A549 (cell line): ENCODE results near the gene CMTM3. TPM values are rescaled to one million over a fixed set of nuclear protein-coding genes. Genes with fewer than 3 reads are reported as not detected.

ENCODE experiments used
- ATAC-seq, 2 experiments: fragments of 200-7000 bp in 1 of 2; fragments of >200 bp in 1 of 2; cut with Nextera tagmentation in 1 of 2; cut with Tn5 transposase in 1 of 2; 3 replicates each; pipeline versions ENCODE4 v1.8.0 to v1.9.1; 2018 to 2020; ENCODE audit warnings: mild to moderate bottlenecking in 1 of 2, moderate library complexity in 1 of 2
- CTCF ChIA-PET: fragments of 300-600 bp; sonication (Branson Sonifier 250); formaldehyde crosslinking; extraction: SDS; loops from one replicate; lab custom pipeline; 2021; ENCODE audit warnings: antibody characterized with exemption, inconsistent platforms; lab: Yijun Ruan, JAX
- POLR2A ChIA-PET: fragments of 350-600 bp; formaldehyde crosslinking; extraction: SDS; loops from one replicate; lab custom pipeline; 2021; ENCODE audit warnings: antibody characterized with exemption, inconsistent platforms; lab: Yijun Ruan, JAX
- DNase-seq, 2 experiments: peaks; one replicate each; pipeline versions ENCODE4 v3.0.0 to v3.0.0-alpha.2; 2011 to 2016; ENCODE audit warnings: low read depth in 1 of 2, low spot score in 1 of 2
- FAIRE-seq: peaks from 2 replicates; lab custom pipeline; 2011; peaks lifted over from hg19 to GRCh38; lab: Jason Lieb, UNC
- H3K27ac ChIP-seq, 2 experiments: fragments of >200 bp; sonication (Bioruptor Twin); formaldehyde crosslinking; 3 replicates each; pipeline ENCODE4 v1.5.1; 2016 to 2017
- H3K4me1 ChIP-seq: fragments of >200 bp; sonication (Bioruptor Twin); formaldehyde crosslinking; 3 replicates; pipeline ENCODE4 v1.6.1; 2016
- H3K4me2 ChIP-seq: fragments of >200 bp; sonication (Bioruptor Twin); formaldehyde crosslinking; 3 replicates; pipeline ENCODE4 v1.6.1; 2016
- H3K4me3 ChIP-seq: fragments of >200 bp; sonication (Bioruptor Twin); formaldehyde crosslinking; 3 replicates; pipeline ENCODE4 v1.5.1; 2016
- H3K9me3 ChIP-seq: fragments of >200 bp; sonication (Bioruptor Twin); formaldehyde crosslinking; 3 replicates; pipeline ENCODE4 v1.6.1; 2016
- CBX8 ChIP-seq: fragments of 200-600 bp; sonication (generic); IDR thresholded peaks from 2 replicates; pipeline ENCODE4 v1.6.1; 2016
- CHD2 ChIP-seq: fragments of 150-350 bp; IDR thresholded peaks from 2 replicates; pipeline ENCODE4 v1.6.1; 2014; ENCODE audit warnings: low read length; ENCODE audit not compliant: partially characterized antibody
- EHMT2 ChIP-seq: fragments of 200-600 bp; sonication (generic); IDR thresholded peaks from 2 replicates; pipeline ENCODE4 v1.6.1; 2016; ENCODE audit warnings: antibody characterized with exemption, low read depth, mild to moderate bottlenecking, moderate library complexity
- GATA3 ChIP-seq: IDR thresholded peaks from 2 replicates; pipeline ENCODE4 v1.6.1; 2012; ENCODE audit warnings: borderline replicate concordance
- HDAC2 ChIP-seq: fragments of 200-600 bp; sonication (generic); IDR thresholded peaks from 2 replicates; pipeline ENCODE4 v1.6.1; 2016
- HOXA7 ChIP-seq: fragments of 250-450 bp; sonication (Bioruptor Pico); IDR thresholded peaks from 2 replicates; pipeline ENCODE4 v1.5.0; 2020; ENCODE audit warnings: mild to moderate bottlenecking, moderate library complexity
- HOXB13 ChIP-seq: fragments of 250-450 bp; sonication (Bioruptor Pico); IDR thresholded peaks from 2 replicates; pipeline ENCODE4 v1.5.0; 2020; ENCODE audit warnings: low read depth, mild to moderate bottlenecking, moderate library complexity
- KDM5A ChIP-seq: fragments of 200-600 bp; sonication (generic); IDR thresholded peaks from 2 replicates; pipeline ENCODE4 v1.6.1; 2016; ENCODE audit warnings: antibody characterized with exemption, mild to moderate bottlenecking
- MAZ ChIP-seq: fragments of 150-350 bp; IDR thresholded peaks from 2 replicates; pipeline ENCODE4 v1.6.1; 2014; ENCODE audit warnings: antibody characterized with exemption, low read depth, low read length, borderline replicate concordance
- MYC ChIP-seq: IDR thresholded peaks from 2 replicates; pipeline ENCODE4 v1.6.1; 2012; ENCODE audit warnings: mild to moderate bottlenecking, inconsistent platforms, low read length, improper control_type of control experiment, borderline replicate concordance
- RAD21 ChIP-seq, 2 experiments: fragments of >200 bp in 1 of 2; sonication (Bioruptor Twin) in 1 of 2; formaldehyde crosslinking in 1 of 2; IDR thresholded peaks in 1 of 2; conservative IDR thresholded peaks in 1 of 2; 2 replicates in 1 of 2; 3 replicates in 1 of 2; pipeline ENCODE4 v1.6.1; 2012 to 2018; ENCODE audit warnings: inconsistent platforms in 1 of 2
- RARB ChIP-seq: fragments of 250-450 bp; sonication (Bioruptor Pico); IDR thresholded peaks from 2 replicates; pipeline ENCODE4 v1.8.0; 2021; ENCODE audit warnings: mild to moderate bottlenecking, moderate library complexity
- RCOR1 ChIP-seq: fragments of 150-350 bp; IDR thresholded peaks from 2 replicates; pipeline ENCODE4 v1.6.1; 2014; ENCODE audit warnings: antibody characterized with exemption, low read length, low read depth
- RFX5 ChIP-seq: fragments of 450-650 bp; IDR thresholded peaks from 2 replicates; pipeline ENCODE4 v1.7.1; 2014; ENCODE audit warnings: antibody characterized with exemption, mild to moderate bottlenecking, moderate library complexity
- RNF2 ChIP-seq: fragments of 200-600 bp; sonication (generic); IDR thresholded peaks from 2 replicates; pipeline ENCODE4 v1.6.1; 2016; ENCODE audit warnings: low read depth, mild to moderate bottlenecking, antibody characterized with exemption, moderate library complexity, borderline replicate concordance
- TFCP2L1 ChIP-seq: fragments of 250-450 bp; sonication (Bioruptor Pico); IDR thresholded peaks from 2 replicates; pipeline ENCODE4 v1.5.0; 2021; ENCODE audit warnings: mild to moderate bottlenecking
- ZC3H11A ChIP-seq: fragments of 450-650 bp; IDR thresholded peaks from 2 replicates; pipeline ENCODE4 v1.6.1; 2014; ENCODE audit warnings: antibody characterized with exemption, mild to moderate bottlenecking
- ZFP36 ChIP-seq: fragments of 450-650 bp; IDR thresholded peaks from 2 replicates; pipeline ENCODE4 v1.6.1; 2014; ENCODE audit warnings: borderline replicate concordance; ENCODE audit not compliant: partially characterized antibody
- ZNF302 ChIP-seq: fragments of 250-450 bp; sonication (Bioruptor Pico); IDR thresholded peaks from 2 replicates; pipeline ENCODE4 v1.9.0; 2021; ENCODE audit warnings: inconsistent platforms, mild to moderate bottlenecking, moderate library complexity
- ZSCAN20 ChIP-seq: fragments of 250-450 bp; sonication (Bioruptor Pico); IDR thresholded peaks from 2 replicates; pipeline ENCODE4 v1.8.0; 2022; ENCODE audit warnings: mild to moderate bottlenecking, moderate library complexity
- whole genome bisulfite sequencing: methylation state at CpG from one replicate; pipeline ENCODE4 v1.1.6; 2017; ENCODE audit errors: missing lambda C conversion rate; 5-methylcytosine and 5-hydroxymethylcytosine counted together
- polyA plus RNA-seq, 4 experiments: library from polyadenylated mRNA; depleted of rRNA in 3 of 4; stranded (reverse); fragments of >200 nt; fragmentation: RNase III in 1 of 4; extraction: RNeasy Plus Mini Kit Qiagen cat#74134 plus additional on column Dnase treatment in 1 of 4; gene quantifications; 2 replicates in 3 of 4; 3 replicates in 1 of 4; pipeline ENCODE4 v1.2.3, GENCODE V29; 2011 to 2017
- TF ChIP-seq, protein P1 (sequence below): fragments of 150-350 bp; IDR thresholded peaks from 2 replicates; pipeline ENCODE4 v1.6.1; 2014; ENCODE audit warnings: low read depth, mild to moderate bottlenecking, low read length
- TF ChIP-seq, protein P2 (sequence below): fragments of 450-650 bp; IDR thresholded peaks from 2 replicates; pipeline ENCODE4 v1.6.1; 2014; ENCODE audit warnings: antibody characterized with exemption
- TF ChIP-seq, protein P3 (sequence below): fragments of >200 bp; sonication (Bioruptor Twin); formaldehyde crosslinking; IDR thresholded peaks from 2 replicates; pipeline ENCODE4 v1.6.1; 2016
- TF ChIP-seq, protein P4 (sequence below): IDR thresholded peaks from 2 replicates; pipeline ENCODE4 v1.6.1; 2012; ENCODE audit warnings: low read depth, borderline replicate concordance
- TF ChIP-seq, protein P5 (sequence below): fragments of >200 bp; sonication (Bioruptor Twin); formaldehyde crosslinking; IDR thresholded peaks from 3 replicates; pipeline ENCODE4 v1.6.1; 2016

Gene CMTM3
- polyA plus RNA-seq, 2 of the 4 experiments (the other 2 are of a cell fraction) = 36.0 to 36.1 TPM

DNA sequence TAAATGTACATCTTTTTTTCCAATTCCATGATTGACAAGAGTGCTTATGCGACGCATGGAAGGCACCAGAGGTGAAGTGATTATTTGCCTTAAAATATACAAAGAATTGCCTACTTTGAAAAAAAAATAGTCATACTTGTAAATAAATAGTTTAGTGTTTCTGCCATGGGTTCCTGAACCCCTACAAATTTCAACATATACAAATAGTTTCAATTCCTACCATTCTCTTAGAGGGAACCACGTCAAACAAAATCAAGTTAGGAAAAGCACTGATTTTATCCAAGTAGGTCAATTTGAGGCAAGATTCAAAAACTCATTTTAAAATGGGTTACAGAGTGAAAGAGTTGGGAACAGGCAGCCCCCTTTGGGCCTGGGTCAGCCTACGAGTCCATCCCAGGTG, 11.7 kb downstream of the CMTM3 start:
- WGBS = 89% methylated on average over 4 of the region's 4 CpGs
- FAIRE-seq (no peak), ATAC-seq (no peak), DNase-seq (no peak)
- ChIA-PET CTCF (no interaction called here), POLR2A (no interaction called here)
- no peak overlapping the region for H3K4me2 ChIP-seq
- no peak overlapping the region for H3K27ac ChIP-seq
- peaks cover 24% of the 10 kb centered on the region for H3K4me1 ChIP-seq
- H3K9me3 ChIP-seq = no peaks in the 10 kb centered on the region
- no peak overlapping the region for H3K4me3 ChIP-seq
- TF ChIP-seq, protein P1, sequence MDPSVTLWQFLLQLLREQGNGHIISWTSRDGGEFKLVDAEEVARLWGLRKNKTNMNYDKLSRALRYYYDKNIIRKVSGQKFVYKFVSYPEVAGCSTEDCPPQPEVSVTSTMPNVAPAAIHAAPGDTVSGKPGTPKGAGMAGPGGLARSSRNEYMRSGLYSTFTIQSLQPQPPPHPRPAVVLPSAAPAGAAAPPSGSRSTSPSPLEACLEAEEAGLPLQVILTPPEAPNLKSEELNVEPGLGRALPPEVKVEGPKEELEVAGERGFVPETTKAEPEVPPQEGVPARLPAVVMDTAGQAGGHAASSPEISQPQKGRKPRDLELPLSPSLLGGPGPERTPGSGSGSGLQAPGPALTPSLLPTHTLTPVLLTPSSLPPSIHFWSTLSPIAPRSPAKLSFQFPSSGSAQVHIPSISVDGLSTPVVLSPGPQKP = no peak
- TF ChIP-seq MAZ (no peak), ZC3H11A (no peak), MYC (no peak), RAD21 (conservative IDR thresholded peaks at IDR 0.05 in 1 of 2, IDR thresholded peaks at IDR 0.05 in 1 of 2) (no peak), CBX8 (no peak), RARB (CRISPR knock-in tag) (no peak), ZNF302 (CRISPR knock-in tag) (no peak), RCOR1 (no peak), ZFP36 (no peak), HDAC2 (no peak), CHD2 (no peak), TFCP2L1 (CRISPR knock-in tag) (no peak), RNF2 (no peak), EHMT2 (no peak)
- TF ChIP-seq, protein P2, sequence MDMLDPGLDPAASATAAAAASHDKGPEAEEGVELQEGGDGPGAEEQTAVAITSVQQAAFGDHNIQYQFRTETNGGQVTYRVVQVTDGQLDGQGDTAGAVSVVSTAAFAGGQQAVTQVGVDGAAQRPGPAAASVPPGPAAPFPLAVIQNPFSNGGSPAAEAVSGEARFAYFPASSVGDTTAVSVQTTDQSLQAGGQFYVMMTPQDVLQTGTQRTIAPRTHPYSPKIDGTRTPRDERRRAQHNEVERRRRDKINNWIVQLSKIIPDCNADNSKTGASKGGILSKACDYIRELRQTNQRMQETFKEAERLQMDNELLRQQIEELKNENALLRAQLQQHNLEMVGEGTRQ = no peak
- TF ChIP-seq, protein P3, sequence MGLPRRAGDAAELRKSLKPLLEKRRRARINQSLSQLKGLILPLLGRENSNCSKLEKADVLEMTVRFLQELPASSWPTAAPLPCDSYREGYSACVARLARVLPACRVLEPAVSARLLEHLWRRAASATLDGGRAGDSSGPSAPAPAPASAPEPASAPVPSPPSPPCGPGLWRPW = no peak
- TF ChIP-seq, protein P4, sequence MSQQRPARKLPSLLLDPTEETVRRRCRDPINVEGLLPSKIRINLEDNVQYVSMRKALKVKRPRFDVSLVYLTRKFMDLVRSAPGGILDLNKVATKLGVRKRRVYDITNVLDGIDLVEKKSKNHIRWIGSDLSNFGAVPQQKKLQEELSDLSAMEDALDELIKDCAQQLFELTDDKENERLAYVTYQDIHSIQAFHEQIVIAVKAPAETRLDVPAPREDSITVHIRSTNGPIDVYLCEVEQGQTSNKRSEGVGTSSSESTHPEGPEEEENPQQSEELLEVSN = no peak
- TF ChIP-seq, protein P5, sequence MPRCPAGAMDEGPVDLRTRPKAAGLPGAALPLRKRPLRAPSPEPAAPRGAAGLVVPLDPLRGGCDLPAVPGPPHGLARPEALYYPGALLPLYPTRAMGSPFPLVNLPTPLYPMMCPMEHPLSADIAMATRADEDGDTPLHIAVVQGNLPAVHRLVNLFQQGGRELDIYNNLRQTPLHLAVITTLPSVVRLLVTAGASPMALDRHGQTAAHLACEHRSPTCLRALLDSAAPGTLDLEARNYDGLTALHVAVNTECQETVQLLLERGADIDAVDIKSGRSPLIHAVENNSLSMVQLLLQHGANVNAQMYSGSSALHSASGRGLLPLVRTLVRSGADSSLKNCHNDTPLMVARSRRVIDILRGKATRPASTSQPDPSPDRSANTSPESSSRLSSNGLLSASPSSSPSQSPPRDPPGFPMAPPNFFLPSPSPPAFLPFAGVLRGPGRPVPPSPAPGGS = no peak

DNA sequence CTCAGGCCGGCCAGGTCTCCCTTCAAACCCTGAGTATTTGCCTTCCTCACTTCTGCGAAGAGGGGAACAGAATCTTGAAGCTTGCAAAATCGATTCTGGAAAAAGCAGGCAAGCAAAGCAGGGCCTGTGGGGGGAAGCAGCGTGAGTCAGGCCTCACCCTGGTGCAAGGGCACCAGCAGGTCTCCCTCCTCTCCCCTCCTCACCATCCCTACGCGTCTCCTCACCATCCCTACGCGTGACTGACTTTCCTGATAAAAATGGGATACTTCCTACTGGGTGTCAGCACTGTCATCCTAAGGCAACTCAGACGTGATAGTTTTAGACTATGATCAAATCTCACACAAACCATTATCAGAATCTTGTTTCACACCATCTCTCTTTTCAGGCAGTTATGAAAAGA, 12.1 kb downstream of the CMTM3 start:
- ATAC-seq = no peak
- 83% methylated on average over 9 of the region's 9 CpGs for WGBS

More for the DNA sequence above, 12.1 kb downstream of the CMTM3 start:
- ChIA-PET POLR2A (no interaction called here), CTCF (interaction anchor here (0.7 to 1.2 kb wide), 2 partner anchors 34 to 261 kb away, joined by 3 to 5 read pairs; no protein-coding TSS in a partner anchor)
- TF ChIP-seq, protein P3 = no peak
- TF ChIP-seq HOXB13 (CRISPR knock-in tag) (no peak), RFX5 (no peak), GATA3 (no peak), CHD2 (no peak), HOXA7 (CRISPR knock-in tag) (no peak), KDM5A (no peak), ZSCAN20 (no peak)
- TF ChIP-seq, all 56 proteins: peak for 0
- FAIRE-seq = no peak
- Histone ChIP-seq H3K9me3 (no peaks in the 10 kb centered on the region), H3K4me1 (peaks cover 24% of the 10 kb centered on the region), H3K4me2 (no peak overlapping the region), H3K4me3 (no peak overlapping the region), H3K27ac (no peak overlapping the region)
- DNase-seq = no peak
